ENCODE data around the gene AGBL2.

- no peak for TF ChIP-seq POLR2AphosphoS5 (IDR thresholded peaks at IDR 0.05; ENCODE audit: low read depth, low read length)
- TF ChIP-seq TAF1 (IDR thresholded peaks at IDR 0.05; ENCODE audit: borderline replicate concordance, insufficient read depth, low read length): no peak
- no peak for TF ChIP-seq SIN3A (IDR thresholded peaks at IDR 0.05; ENCODE audit: borderline replicate concordance, insufficient read depth, low read length)
- TF ChIP-seq, protein P1, sequence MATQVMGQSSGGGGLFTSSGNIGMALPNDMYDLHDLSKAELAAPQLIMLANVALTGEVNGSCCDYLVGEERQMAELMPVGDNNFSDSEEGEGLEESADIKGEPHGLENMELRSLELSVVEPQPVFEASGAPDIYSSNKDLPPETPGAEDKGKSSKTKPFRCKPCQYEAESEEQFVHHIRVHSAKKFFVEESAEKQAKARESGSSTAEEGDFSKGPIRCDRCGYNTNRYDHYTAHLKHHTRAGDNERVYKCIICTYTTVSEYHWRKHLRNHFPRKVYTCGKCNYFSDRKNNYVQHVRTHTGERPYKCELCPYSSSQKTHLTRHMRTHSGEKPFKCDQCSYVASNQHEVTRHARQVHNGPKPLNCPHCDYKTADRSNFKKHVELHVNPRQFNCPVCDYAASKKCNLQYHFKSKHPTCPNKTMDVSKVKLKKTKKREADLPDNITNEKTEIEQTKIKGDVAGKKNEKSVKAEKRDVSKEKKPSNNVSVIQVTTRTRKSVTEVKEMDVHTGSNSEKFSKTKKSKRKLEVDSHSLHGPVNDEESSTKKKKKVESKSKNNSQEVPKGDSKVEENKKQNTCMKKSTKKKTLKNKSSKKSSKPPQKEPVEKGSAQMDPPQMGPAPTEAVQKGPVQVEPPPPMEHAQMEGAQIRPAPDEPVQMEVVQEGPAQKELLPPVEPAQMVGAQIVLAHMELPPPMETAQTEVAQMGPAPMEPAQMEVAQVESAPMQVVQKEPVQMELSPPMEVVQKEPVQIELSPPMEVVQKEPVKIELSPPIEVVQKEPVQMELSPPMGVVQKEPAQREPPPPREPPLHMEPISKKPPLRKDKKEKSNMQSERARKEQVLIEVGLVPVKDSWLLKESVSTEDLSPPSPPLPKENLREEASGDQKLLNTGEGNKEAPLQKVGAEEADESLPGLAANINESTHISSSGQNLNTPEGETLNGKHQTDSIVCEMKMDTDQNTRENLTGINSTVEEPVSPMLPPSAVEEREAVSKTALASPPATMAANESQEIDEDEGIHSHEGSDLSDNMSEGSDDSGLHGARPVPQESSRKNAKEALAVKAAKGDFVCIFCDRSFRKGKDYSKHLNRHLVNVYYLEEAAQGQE (IDR thresholded peaks at IDR 0.05; ENCODE audit: insufficient read depth in 1 of 2, low read depth in 2 of 2, low read length in 2 of 2): no peak
- TF ChIP-seq FOXP2 (optimal IDR thresholded peaks at IDR 0.05; ENCODE audit: borderline replicate concordance, extremely low read depth, extremely low read length, insufficient read depth): no peak
Measured at GRCh38 chr11:47645500-47645899, 69.7 kb downstream of the AGBL2 start.

Data from PFSK-1 (cell line).